HG03066 (cell line): ENCODE results near the gene OTOP2.
"Not testable (repeated sequence)": the region's sequence is repeated elsewhere in the genome, so short reads cannot be mapped to it uniquely, and the experiment has no call there.

ENCODE experiments used
- ATAC-seq: cut with Tn5 transposase; IDR thresholded peaks from one replicate; pipeline ENCODE4 v1.9.1; 2021; ENCODE audit warnings: low read depth; ENCODE audit not compliant: unreplicated experiment

OTOP2 gene

DNA sequence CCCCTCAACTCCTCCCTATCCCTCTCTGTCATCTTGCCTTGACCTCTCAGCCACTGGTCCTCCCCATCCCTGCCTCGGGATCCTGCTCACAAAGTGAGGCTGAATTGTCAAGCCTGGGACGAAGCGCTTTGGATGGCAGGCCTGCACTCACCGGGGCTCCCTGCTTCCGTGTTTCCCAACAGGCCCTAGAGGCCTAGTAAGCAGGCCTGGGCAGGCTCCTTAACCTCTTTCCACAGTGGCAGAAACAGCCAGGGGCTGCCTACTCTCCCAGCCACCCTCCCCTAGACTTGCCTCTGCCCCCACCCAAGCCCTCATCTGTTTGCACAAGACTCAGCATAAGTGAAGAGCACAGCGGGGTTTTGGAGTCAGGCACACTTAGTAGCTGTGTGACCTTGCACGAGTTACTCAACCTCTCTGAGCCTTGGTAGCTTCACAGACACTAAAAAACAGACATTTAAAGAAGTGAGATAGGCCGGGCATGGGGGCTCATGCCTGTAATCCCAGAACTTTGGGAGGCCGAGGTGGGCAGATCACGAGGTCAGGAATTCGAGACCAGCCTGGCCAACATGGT is 25.6 kb upstream of the OTOP2 start:
- no peak for ATAC-seq

DNA sequence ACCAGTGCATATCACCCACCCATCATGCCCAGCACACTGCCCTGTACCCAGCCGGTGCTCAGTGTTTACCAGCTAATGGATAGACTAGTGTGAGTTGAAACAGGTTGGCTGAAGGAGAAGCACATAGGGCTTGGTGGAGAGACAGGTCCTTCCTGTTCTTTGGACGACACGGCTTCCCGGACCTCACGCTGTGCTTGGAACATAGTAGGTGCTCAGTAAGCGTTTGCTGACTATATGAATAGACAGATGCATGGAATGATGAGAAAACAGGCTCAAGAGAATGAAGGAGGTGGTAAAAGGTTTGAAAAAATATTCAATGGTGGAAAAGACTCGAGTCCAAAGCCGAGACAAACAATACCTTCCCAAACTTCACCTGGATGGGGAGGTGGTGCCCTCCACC is 23.9 kb upstream of the OTOP2 start:
- ATAC-seq = no peak

DNA sequence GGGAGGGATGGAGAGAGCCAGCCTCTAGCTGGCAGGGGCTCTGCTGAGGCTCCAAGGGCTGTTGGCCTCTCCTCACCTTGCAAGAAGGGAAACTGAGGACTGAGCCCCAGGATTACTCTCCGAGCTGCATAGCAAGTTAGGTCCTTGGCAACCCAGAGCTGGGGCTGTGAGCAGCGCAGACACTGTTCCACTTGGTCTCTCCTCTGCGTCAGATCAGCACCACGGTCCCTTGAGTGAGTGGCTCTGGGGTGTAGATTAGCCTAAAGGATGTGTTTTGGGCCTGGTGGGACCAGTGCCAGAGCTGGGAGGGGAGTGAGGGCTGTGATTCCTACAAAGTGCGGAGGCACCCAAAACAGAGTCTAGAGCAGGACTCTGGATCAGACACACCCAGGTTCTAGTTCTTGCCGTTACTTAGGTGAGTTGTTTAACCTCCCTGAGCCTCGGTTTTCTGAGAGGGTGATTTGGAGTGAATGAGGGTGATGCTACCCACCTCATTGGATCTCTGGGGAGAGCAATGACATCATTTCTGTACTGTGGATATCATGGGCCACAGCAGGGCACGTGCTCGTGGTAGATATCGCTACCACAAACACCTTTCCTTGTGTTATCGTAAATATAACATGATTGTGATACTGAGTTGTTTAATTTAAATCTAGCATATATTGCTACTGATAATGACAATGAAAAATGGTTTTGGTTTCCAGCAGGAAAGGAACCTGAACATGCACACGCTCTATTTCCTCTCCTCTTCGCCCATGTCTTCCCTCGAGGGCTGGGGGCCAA is 22.5 kb upstream of the OTOP2 start:
- no peak for ATAC-seq

DNA sequence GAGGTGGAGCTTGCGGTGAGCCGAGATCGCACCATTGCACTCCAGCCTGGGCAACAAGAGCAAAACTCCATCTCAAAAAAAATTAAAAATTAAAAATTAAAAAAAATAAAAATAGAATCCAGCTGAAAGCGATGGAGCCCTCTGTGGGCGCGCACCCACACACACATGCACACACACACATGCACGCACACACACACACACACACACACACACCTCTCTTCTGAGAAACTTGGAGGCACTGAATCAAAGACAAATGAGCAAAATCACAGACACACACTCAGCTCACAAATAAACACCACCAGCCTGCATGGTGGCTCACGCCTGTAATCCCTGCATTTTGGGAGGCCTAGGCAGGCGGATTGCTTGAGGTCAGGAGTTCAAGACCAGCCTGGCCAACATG is 21.0 kb upstream of the OTOP2 start:
- no peak for ATAC-seq

DNA sequence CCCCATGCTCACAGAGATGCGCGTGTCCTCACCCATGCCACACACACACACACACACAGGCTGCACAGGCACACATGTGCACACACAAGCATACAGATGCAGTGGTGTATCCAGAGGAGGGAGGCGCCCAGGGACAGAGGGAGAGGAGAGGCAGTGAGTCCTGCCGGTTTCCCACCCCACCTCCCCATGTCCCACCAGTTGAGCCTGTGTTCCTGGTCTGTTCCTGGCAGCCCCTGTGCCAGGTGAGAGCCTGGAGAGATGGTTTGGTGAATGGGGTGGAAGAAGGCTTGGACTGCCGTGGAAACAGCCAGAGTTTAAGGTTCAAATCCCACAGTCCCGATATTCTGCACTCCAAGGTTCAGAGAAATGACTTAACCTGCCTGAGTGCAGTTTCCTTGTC is 20.4 kb upstream of the OTOP2 start:
- no peak for ATAC-seq

DNA sequence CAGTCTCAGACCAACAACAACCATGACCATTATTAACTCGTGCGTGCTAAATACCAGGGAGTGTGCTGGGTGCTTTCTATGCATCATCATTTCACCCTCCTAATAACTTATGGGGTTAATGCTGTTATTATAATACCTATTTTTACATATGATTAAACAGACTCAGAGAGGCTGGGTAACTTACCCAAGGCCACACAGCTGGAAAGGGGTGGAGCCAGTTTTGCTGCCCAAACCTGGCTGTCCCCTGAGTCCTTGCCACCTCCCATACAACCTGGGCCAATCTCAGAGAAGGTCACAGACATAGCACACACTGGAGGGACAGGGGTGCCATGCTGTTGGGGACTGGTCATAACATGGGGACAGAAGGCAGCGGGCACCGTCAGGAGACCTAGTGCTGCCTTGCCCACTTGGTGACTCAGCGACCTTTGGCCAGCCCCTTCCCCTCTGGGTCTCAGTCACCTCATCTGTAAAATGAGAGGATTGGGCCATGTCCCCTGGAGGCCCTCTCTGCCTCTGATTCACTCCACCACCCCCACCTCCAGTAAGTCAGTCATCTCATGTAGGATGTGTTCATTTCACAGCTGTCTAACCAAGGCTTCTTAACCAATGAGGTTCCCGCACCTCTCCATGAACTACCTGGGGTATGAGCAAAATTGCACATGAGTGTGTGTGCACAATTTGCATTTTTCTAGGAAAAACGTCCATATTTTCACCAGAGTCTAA is 19.2 kb upstream of the OTOP2 start:
- no peak for ATAC-seq

DNA sequence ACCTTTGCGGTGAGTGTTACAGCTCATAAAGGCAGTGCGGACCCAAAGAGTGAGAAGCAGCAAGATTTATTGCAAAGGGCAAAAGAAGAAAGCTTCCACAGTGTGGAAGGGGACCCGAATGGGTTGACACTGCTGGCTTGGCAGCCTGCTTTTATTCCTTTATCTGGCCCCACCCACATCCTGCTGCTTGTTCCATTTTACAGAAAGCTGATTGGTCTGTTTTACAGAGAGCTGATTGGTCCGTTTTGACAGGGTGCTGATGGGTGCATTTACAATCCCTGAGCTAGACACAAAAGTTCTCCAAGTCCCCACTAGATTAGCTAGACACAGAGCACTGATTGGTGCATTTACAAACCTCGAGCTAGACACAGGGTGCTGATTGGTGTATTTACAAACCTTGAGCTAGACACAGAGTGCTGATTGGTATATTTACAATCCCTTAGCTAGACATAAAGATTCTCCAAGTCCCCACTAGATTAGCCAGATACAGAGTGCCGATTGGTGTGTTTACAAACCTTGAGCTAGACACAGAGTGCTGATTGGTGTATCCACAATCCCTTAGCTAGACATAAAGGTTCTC is 17.8 kb upstream of the OTOP2 start:
- not testable (repeated sequence) for ATAC-seq

DNA sequence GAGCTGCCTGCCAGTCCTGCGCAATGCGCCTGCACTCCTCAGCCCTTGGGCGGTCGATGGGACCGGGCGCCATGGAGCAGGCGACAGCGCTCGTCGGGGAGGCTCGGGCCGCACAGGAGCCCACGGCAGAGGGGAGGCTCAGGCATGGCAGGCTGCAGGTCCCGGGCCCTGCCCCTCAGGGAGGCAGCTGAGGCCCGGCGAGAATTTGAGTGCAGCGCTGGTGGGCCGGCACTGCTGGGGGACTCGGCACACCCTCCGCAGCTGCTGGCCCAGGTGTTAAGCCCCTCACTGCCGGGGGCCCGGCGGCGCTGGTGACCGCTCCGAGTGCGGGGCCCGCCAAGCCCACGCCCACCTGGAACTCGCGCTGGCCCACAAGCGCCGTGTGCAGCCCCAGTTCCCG is 17.1 kb upstream of the OTOP2 start:
- ATAC-seq = no peak

DNA sequence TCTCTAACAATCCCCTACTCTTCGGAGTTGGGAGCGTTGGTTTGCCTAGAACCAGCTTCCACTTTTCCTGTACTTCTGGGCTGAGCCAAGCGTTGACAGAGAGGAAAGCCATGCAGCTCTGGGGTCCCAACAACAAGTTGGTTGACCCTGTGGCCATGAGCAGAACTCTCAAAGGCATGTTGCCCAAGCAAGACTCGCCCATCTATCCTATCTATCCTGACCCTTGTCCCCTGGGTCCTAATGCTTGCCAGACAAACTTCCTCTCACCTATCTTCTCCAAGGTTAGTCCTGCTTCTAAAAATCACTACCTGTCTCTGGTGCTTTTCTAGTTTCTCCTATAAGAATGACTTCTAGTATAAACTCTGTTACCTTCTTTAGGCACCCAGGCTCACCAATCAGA is 15.0 kb upstream of the OTOP2 start:
- not testable (repeated sequence) for ATAC-seq

DNA sequence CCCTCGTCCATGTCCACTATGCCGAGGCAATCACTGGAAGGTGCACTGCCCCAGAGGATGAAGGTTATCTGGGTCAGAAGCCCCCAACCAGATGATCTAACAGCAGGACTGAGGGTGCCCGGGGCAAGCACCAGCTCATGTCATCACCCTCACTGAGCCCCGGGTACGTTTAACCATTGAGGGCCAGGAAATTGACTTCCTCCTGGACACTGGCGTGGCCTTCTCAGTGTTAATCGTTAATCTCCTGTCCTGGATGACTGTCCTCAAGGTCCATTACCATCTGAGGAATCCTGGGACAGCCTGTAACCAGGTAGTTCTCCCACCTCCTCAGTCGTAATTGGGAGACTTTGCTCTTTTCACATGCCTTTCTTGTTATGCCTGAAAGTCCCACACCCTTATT is 12.7 kb upstream of the OTOP2 start:
- ATAC-seq = not testable (repeated sequence)

DNA sequence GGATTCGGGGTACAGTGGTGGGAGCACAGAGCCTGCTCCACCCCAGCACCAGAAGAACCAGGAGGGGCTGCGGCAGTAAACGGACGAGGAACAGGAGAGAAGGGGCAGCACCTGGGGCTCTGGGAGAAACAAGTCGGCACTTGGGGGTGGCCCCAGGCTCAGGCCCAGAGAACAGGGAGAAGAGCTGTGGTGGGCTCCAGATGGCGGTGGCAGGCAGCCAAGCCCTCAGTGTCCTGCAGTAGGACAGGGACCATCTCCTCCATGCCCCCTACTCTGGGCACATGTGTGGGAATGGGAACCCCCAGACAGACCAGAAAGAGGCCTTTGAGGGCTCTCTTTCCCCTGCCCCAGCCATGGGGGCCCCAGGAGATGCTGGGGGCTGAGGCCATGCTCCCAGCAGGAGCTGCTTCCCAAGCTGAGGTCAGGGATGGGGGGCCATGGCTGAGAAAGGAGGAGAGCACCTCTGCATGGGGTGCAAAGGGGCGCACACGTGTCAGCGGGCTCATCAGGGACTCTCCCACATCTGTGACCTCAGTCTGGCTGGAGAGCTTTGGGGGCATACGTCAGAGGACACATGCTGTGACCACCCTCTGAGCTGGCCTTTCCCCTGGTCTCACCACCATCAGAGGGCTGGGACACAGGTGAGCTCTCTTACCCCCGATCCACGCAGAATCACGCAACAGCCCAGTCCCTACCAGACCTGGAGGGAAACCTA is 7.8 kb upstream of the OTOP2 start:
- ATAC-seq = no peak

DNA sequence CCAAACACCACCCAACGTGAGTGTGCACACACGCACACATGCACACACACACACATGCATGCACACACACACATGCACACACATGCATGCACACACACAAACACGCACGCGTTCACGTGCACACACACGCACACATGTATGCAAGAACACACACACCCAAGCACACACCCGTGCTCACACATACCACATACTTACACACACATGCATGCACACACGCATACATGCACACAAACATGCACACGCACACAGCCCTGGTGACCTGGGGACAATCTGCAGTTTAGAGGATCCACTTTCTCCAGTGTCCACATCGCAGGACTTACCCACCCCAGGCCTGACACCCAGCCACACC is 7.2 kb upstream of the OTOP2 start:
- ATAC-seq = no peak

DNA sequence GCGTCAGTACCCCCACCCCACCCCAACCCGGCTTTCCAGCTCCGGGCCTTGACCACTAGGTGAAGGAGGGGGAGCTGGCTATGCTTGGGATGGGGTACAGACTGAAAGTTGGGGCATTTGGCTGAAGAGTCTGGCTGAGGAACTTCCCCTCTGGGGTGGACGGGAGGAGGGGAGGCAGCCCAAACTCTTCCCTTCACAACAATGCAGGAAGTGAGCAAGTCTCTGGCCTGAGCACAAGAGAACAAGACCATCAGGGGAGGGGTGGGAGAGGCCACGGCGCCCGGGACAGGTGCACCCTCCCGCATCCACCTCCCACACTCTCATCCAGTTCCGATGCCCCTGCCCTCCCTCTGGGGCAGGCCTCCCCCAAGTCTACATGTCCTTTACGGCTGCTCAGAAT is 6.6 kb upstream of the OTOP2 start:
- no peak for ATAC-seq

DNA sequence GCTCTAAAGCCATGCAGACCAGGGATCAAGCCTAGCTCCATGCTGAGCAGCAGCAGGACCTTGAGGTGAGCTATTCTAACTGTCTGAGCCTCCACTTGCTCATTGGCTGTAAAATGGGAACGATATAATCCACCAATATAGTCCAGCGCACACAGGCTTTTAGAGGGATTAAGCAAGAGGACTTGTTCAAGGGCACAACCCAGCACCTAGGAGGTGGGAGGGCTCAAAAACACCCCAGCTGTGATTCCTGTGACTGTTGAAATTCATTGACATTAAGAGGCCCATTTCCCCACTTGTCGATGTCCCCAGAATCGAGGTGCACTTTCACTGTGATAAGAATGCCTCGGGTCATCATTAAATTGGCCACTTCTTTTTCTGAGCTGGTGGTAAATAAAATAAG is 5.2 kb upstream of the OTOP2 start:
- ATAC-seq = no peak

DNA sequence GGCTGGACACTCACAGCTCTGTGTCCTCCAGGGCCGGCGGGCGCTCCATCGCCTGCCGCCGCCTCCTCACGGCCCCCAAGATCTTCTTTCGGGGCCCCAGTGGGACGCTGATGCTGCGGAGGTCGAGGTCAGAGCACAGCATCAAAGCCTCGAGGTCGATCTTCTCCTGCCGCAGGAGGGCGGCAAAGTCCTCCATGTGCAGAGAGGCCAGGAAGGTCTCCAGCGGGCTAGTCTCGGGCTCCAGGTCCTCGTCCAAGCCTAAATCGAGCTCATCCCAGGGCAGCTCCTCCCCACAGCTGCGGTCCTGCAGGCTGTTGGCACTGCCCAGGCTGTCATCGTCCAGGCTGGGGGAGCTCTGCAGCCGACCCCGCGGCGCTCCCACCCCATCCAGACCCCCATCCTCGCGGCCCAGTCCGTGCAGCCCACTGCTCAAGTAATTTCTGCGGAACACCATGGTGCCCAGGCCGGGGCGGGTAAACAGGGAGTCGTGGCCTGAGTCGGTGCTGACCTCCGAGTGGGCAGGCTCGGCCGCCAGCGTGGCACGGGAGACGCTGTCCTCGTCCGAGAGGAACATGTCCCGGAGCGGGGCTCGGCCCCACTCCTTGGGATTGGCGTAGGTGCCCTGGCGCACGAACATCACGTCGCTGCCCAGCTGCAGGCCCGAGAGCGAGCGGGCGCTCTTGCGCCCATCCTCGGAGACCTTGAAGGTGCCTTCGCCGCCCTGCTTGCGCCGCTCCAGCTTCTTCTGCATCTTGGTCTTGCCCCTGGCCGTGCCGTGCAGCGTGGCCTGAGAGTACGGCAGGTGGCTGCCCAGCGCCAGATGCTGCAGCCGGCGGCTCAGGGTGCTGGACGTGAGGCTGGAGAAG is 4.4 kb upstream of the OTOP2 start:
- no peak for ATAC-seq

DNA sequence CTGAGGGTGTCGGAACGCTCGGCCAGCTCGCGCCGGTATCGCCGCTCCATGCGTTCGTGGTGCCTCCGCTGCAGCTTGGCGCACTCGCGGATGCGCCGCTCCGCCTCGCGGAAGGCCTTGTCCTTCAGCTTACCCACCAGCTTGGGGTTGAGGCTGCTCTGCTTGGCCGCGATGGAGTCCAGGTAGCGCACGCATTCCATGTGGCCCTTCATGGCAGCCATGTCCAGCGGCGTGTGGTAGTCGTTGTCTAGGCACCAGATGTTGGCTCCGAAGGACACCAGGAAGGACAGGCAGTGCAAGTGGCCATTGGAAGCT is 3.8 kb upstream of the OTOP2 start:
- ATAC-seq = no peak

DNA sequence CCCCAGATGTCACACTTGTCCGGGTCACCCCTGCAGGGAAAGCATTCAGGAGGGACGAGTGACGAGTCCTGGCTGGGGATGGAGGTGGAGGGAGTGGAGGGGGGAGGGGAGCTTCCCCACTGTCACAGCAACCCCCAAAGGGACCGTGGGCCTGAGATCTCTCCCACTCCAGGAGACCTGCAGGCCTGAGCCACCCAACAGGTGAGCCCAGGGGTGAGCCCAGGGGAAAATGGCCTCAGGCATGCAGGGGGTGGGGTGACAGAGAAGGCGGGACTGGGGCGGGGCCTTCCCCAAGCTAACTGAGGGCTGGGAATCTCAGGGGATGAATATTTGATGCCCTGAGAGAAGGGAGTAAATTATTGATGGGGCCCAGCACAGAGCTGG is 3.4 kb upstream of the OTOP2 start:
- no peak for ATAC-seq

DNA sequence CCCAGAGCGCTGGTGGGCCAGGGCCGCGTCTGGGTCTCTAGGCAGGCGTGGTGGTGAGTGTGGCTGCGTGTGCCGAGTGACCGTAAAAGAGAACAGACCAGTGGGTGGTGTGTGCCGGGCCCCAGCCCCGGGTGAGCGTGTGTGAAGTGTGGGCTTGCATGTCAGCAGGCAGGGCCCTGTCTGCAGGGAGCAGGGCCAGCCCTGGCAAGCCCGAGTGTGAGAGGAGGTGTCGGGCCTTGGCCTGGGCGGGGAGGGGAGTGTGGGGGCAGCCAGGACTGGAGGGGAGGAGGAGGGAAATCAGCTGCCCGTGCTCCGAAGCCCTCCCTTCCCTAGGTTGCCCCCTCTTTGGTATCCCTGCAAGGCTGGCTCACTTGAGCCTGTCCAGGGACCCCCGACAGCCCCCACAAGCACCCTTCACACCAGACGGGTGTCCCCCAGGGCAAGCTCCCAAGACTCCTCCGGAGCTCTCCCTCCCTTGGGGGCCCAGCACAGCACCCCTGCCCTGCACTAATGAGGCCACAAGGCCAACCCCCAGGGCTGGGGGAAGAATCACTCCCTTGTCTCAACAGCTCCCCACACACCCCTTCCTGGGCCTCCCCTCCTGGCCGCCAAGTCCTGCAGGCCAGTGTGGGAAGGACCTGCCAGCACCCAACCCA is 2.9 kb upstream of the OTOP2 start:
- ATAC-seq = no peak

DNA sequence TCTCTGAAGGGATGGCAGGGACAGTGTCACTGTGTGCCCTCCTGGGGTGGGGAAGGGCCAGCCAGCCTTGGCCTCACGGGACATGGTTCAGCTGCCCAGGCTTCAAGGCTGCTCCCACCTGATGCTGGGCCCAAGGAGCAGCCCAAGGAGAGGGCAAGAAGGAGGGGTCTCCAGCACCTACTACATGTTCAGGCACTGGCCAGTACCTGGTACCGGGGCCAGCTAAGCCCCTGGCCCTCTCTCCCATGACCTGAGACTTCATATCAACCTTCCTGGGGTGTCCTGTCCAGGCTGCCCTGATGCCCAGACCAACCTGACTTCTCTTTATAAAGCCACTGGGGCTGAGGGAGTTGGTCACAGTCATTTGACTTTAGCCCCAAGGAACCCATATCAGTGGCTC is 2.3 kb upstream of the OTOP2 start:
- no peak for ATAC-seq

DNA sequence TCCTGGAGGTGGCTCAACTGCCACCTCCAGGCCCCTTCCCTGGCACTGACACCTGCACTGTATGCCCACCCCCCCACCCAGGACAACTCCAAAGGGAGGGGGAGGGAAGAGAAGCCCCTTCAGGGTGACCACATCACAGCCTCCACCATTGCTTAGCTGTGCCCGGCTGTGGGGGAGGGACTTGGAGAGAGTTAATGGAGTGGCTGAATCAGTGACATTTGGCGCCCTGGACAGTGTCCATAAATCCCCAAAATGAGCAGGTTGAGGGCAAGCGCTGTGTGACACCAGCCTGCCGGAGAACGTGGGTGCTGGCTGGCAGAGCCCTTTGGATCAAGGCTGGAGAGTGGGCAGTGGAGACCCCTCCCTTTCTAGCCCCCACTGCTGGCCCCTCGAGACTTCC is 1.9 kb upstream of the OTOP2 start:
- no peak for ATAC-seq
